ENCODE data around the gene ZNF444. TPM values are rescaled to one million over a fixed set of nuclear protein-coding genes. Genes with fewer than 3 reads are reported as not detected.

The ZNF444 gene
- total and polyA plus RNA-seq, 2 of the 4 experiments (the other 2 are of a cell fraction), result 2.5 to 20.3 TPM

- Histone ChIP-seq H4K8ac (ENCODE audit: low read depth in 2 of 2, low read length in 2 of 2) (no peak overlapping the region), H3K4me2 (ENCODE audit: low read depth, low read length) (no peak overlapping the region), H4K5ac (ENCODE audit: low read depth, low read length) (no peak overlapping the region), H3K79me1 (ENCODE audit: low read depth in 1 of 2, low read length in 2 of 2) (peaks cover 22 to 42% of the 10 kb centered on the region in 2 experiments), H4K20me1 (ENCODE audit: insufficient read depth, low read length) (peaks cover 14% of the 10 kb centered on the region), H3K4me3 (ENCODE audit: insufficient read depth, low read depth, low read length) (no peak overlapping the region), H3K27ac (ENCODE audit: insufficient read depth, low read length) (no peak overlapping the region), H2BK20ac (ENCODE audit: low read depth, low read length) (no peak overlapping the region), H3K9ac (ENCODE audit: low read depth, low read length) (no peak overlapping the region), H2AFZ (replicated peaks; ENCODE audit: low read length, poor library complexity) (no peak overlapping the region), H3K56ac (ENCODE audit: extremely low read depth, insufficient read depth, low read length) (no peak overlapping the region), H3K9me3 (ENCODE audit: control insufficient read depth, insufficient read depth, low read length) (no peaks in the 10 kb centered on the region), H3K14ac (replicated peaks; ENCODE audit: low read depth, low read length) (no peak overlapping the region), H3K9me1 (ENCODE audit: insufficient read depth, low read length) (peaks cover 17% of the 10 kb centered on the region; the same call in 1 of the 2 replicates), H3K36me3 (ENCODE audit: control insufficient read depth, insufficient read depth, low read length) (peaks cover 32% of the 10 kb centered on the region), H4K91ac (ENCODE audit: insufficient read depth, low read depth, low read length) (no peak overlapping the region), H3K27me3 (ENCODE audit: control insufficient read depth, insufficient read depth, low read length) (no peaks in the 10 kb centered on the region), H3K23ac (ENCODE audit: low read depth, low read length) (no peak overlapping the region), H2AK5ac (ENCODE audit: low read depth, low read length) (no peak overlapping the region), H3K4me1 (ENCODE audit: control insufficient read depth, insufficient read depth, low read length) (no peaks in the 10 kb centered on the region; the same call in 1 of the 2 replicates), H2BK5ac (ENCODE audit: low read depth, low read length, poor library complexity, severe bottlenecking) (no peak overlapping the region), H2BK15ac (ENCODE audit: low read depth, low read length) (no peak overlapping the region), H3K18ac (ENCODE audit: low read depth, low read length) (no peak overlapping the region), H2BK120ac (ENCODE audit: low read depth, low read length) (no peak overlapping the region), H3K4ac (ENCODE audit: low read depth, low read length) (no peak overlapping the region), H2AK9ac (replicated peaks; ENCODE audit: low read depth, low read length, poor library complexity) (no peak overlapping the region)
- dilution Hi-C loops (cut with HindIII; ENCODE audit: low sequenced_read_pairs, unreplicated experiment), result no loop called here
- DNase-seq (no peak), ATAC-seq (ENCODE audit: low read depth) (no peak)
- POLR2A ChIA-PET (ENCODE audit: unreplicated experiment), result no interaction called here
- intact Hi-C loops (cut with micrococcal nuclease), result no loop called here
- TF ChIP-seq MAZ (IDR thresholded peaks at IDR 0.05; ENCODE audit: borderline replicate concordance, low read depth, low read length) (no peak), NFE2L2 (IDR thresholded peaks at IDR 0.05; ENCODE audit: low read depth, low read length) (no peak), BHLHE40 (IDR thresholded peaks at IDR 0.05; ENCODE audit: low read depth, low read length) (no peak), USF2 (IDR thresholded peaks at IDR 0.05; ENCODE audit: low read depth, low read length) (no peak), CHD1 (IDR thresholded peaks at IDR 0.05; ENCODE audit: low read depth, low read length) (no peak), CEBPB (IDR thresholded peaks at IDR 0.05; ENCODE audit: low read depth, low read length) (no peak), POLR2A (IDR thresholded peaks at IDR 0.05; ENCODE audit: low read depth, low read length) (no peak), RCOR1 (IDR thresholded peaks at IDR 0.05; ENCODE audit: insufficient replicate concordance, low read length) (no peak), ELK1 (IDR thresholded peaks at IDR 0.05; ENCODE audit: borderline replicate concordance, low read depth, low read length) (no peak), MXI1 (IDR thresholded peaks at IDR 0.05; ENCODE audit: borderline replicate concordance, low read depth, low read length) (no peak), SMC3 (IDR thresholded peaks at IDR 0.05; ENCODE audit: low read depth, low read length) (no peak), MAFK (IDR thresholded peaks at IDR 0.05; ENCODE audit: low read depth, low read length) (no peak), FOS (IDR thresholded peaks at IDR 0.05; ENCODE audit: low read depth, low read length) (no peak), RFX5 (IDR thresholded peaks at IDR 0.05; ENCODE audit: low read depth, low read length) (no peak), RAD21 (IDR thresholded peaks at IDR 0.05; ENCODE audit: low read length) (no peak)
- TF ChIP-seq, protein P1, sequence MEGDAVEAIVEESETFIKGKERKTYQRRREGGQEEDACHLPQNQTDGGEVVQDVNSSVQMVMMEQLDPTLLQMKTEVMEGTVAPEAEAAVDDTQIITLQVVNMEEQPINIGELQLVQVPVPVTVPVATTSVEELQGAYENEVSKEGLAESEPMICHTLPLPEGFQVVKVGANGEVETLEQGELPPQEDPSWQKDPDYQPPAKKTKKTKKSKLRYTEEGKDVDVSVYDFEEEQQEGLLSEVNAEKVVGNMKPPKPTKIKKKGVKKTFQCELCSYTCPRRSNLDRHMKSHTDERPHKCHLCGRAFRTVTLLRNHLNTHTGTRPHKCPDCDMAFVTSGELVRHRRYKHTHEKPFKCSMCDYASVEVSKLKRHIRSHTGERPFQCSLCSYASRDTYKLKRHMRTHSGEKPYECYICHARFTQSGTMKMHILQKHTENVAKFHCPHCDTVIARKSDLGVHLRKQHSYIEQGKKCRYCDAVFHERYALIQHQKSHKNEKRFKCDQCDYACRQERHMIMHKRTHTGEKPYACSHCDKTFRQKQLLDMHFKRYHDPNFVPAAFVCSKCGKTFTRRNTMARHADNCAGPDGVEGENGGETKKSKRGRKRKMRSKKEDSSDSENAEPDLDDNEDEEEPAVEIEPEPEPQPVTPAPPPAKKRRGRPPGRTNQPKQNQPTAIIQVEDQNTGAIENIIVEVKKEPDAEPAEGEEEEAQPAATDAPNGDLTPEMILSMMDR (conservative IDR thresholded peaks at IDR 0.05; ENCODE audit: low read depth, low read length), result no peak
- BruUV-seq (replicated peaks), result no TSS peak
- WGBS, 2 experiments (ENCODE audit: extremely low coverage in 2 of 2, insufficient read length in 1 of 2), result 97% methylated on average over 5 of the region's 22 CpGs; no CpG with 5 or more reads in 1 of the 2 experiments
- CTCF ChIA-PET, result no interaction called here
- in situ Hi-C loops (cut with MboI; ENCODE audit: low sequenced_read_pairs), result loop anchor here (25.0 kb wide), 2 partner anchors 460 to 1685 kb away; partner anchors contain the start of genes CDC42EP5, EPN1 and LENG9
Observed at GRCh38 chr19:56147307-56147706, 6.2 kb downstream of the ZNF444 start.
